ENCODE results near the gene ZBTB20. TPM values are rescaled to one million over a fixed set of nuclear protein-coding genes. Genes with fewer than 3 reads are reported as not detected.
A peak's percentile ranks its signal among the peaks of the same experiment; 100 is the strongest.

ZBTB20 gene
- total and polyA plus RNA-seq, 7 donors: 0.40 to 74.9 (median 41.7) TPM

DNA sequence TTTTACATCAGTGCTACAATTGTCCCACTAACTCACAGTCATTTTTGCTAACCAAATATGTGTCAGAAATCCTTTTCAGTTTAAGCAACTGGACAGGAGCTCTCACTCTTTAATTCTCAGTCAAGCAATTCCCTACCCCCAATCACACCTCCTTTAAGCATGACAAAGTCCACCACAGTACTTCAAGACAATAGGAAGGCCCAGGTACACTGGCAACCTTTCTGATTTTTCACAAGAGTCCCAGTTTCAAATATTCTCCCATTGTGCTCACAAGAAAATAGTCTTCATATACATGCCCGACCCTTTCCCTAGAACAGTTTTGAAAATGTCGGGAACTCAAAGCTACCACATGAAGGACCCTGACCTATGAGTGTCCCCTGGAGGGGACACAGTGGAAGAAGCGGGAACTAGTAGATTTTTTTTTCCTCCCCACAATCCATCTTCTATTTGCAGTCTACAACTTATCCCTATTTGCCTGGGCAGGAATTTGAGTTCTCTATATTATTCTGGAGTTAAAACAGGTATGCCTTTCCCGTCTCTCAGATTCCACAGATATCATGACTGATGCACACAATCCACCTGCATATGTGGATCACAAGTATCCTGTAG, 439.7 kb downstream of the ZBTB20 start:
- Histone ChIP-seq H3K27me3 (ENCODE audit: insufficient read depth in 3 of 3, low read length in 2 of 3) (no peaks in the 10 kb centered on the region), H3K27ac (no peak overlapping the region), H3K4me1 (peaks cover 66% of the 10 kb centered on the region), H3K36me3 (ENCODE audit: insufficient read depth in 1 of 2, low read depth in 1 of 2) (no peaks in the 10 kb centered on the region), H3K9me3 (no peaks in the 10 kb centered on the region), H3K4me3 (no peak overlapping the region)
- 89 to 97% (median 90%) methylated on average over 4 of the region's 4 CpGs for WGBS, 3 donors
- intact Hi-C loops (cut with DNase I): no loop called here
- no peak for TF ChIP-seq CTCF (IDR thresholded peaks at IDR 0.05)
- no peak for ATAC-seq
- no peak for DNase-seq

GRCh38 chr3:114706591-114707232, 440.4 kb downstream of the ZBTB20 start:
- ATAC-seq (peak; percentile 76 to 91 (median 84)), DNase-seq (no peak)
- peaks cover 66% of the 10 kb centered on the region for H3K4me1 ChIP-seq
- no peaks in the 10 kb centered on the region for H3K27me3 ChIP-seq (ENCODE audit: insufficient read depth in 3 of 3, low read length in 2 of 3)
- H3K9me3 ChIP-seq: no peaks in the 10 kb centered on the region
- peak overlapping the region; percentile 46 for H3K27ac ChIP-seq
- intact Hi-C loops (cut with DNase I): no loop called here
- H3K4me3 ChIP-seq: no peak overlapping the region
- WGBS, 3 donors: 44 to 52% (median 48%) methylated on average over 3 of the region's 3 CpGs
- TF ChIP-seq CTCF (IDR thresholded peaks at IDR 0.05): no peak
- H3K36me3 ChIP-seq (ENCODE audit: insufficient read depth in 1 of 2, low read depth in 1 of 2): no peaks in the 10 kb centered on the region

DNA sequence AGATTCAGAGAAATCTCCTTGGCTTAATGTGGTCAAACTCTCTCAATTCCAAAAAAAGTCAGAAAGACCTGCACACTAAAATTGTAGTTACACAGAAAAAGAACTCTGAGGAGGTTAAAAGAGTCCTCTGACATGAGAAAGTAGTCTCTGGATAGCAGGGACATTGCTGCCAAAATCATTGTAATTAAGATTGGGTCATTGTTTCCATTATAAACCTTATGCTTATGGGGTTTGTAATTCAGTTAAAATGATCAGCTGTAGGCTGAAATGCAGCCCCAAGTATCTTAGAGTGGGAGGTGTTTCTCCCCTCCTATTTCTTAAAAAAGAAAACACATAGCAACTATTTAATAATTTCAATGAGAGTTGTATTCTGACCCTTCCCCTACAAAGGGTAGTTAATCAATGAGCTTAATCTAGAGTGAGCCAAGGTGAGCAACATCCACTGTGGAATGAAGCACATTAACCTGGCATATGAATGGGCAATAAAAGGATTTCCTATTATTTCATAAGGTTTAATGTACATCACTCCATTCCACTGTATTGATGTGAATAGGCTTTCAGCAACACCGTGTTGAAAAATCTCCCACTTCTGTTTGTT, 446.4 kb downstream of the ZBTB20 start:
- intact Hi-C loops (cut with DNase I): no loop called here
- no peak for TF ChIP-seq CTCF (IDR thresholded peaks at IDR 0.05)
- DNase-seq (no peak), ATAC-seq (no peak)
- Histone ChIP-seq H3K27me3 (ENCODE audit: insufficient read depth in 3 of 3, low read length in 2 of 3) (no peaks in the 10 kb centered on the region), H3K27ac (no peak overlapping the region), H3K4me3 (no peak overlapping the region), H3K36me3 (ENCODE audit: insufficient read depth in 1 of 2, low read depth in 1 of 2) (no peaks in the 10 kb centered on the region), H3K4me1 (peaks cover 41% of the 10 kb centered on the region), H3K9me3 (no peaks in the 10 kb centered on the region)
- WGBS, 3 donors: 66 to 77% (median 73%) methylated on average over 1 of the region's 1 CpG

DNA sequence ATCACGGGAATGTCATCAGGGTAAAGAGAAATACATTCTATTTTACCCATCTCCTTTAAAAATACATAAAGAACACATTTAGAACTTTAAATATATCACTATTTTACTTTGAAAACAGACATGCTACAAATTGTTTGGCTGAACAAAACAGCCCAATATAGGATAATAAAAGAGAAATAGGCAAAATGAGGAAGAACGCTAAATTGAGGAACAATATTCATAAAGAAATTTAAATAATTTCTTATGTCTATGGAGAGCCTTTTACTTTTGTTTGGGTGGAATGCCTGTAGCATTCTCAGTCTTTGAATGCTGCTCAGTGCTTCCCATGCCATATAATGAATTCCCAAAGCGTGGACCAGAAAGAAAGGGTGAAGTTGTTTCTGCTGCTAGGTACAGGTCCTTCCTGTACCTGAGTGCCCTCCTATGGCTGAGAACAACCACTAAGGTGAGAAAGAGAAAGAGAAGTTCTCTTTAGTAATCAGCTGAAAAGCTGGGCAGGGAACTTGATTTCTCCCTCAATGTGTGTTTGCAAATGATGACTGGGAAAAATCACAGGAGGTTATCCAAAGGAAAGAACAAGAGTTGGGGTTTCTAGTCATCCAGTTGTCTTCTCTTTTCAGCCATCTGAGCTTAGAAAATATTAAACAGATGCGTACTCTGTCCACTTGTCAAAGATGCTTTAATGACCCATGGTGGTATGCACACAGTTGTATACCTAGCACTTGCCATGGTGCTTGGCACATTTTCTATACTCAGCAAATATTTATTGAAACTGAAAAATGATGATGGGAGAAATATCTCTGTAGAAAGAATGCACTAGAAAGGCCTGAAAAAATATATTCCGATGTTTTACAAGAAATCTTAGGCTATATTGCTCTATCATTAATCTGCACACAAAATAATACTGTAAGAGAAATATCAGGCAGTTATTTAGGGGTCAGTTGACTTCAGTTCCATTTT, 448.7 kb downstream of the ZBTB20 start:
- H3K9me3 ChIP-seq: no peaks in the 10 kb centered on the region
- no peak overlapping the region for H3K4me3 ChIP-seq
- H3K4me1 ChIP-seq: peaks cover 29% of the 10 kb centered on the region
- DNase-seq (no peak), ATAC-seq (no peak)
- intact Hi-C loops (cut with DNase I): no loop called here
- no peak for TF ChIP-seq CTCF (IDR thresholded peaks at IDR 0.05)
- H3K36me3 ChIP-seq (ENCODE audit: insufficient read depth in 1 of 2, low read depth in 1 of 2): no peaks in the 10 kb centered on the region
- H3K27ac ChIP-seq: no peak overlapping the region
- 77 to 86% (median 85%) methylated on average over 5 of the region's 5 CpGs for WGBS, 3 donors
- no peaks in the 10 kb centered on the region for H3K27me3 ChIP-seq (ENCODE audit: insufficient read depth in 3 of 3, low read length in 2 of 3)

All from psoas muscle (tissue), 8 donors.